Vein endothelial cell (primary cell): ENCODE measurements around the gene ARID5B. TPM values are rescaled to one million over a fixed set of nuclear protein-coding genes. Genes with fewer than 3 reads are reported as not detected.

ENCODE experiments used
- total RNA-seq: library from RNA; depleted of rRNA; stranded (reverse); fragments of >200 nt; gene quantifications from 2 replicates; pipeline ENCODE4 v1.2.3, GENCODE V29; 2012

Gene ARID5B, protein sequence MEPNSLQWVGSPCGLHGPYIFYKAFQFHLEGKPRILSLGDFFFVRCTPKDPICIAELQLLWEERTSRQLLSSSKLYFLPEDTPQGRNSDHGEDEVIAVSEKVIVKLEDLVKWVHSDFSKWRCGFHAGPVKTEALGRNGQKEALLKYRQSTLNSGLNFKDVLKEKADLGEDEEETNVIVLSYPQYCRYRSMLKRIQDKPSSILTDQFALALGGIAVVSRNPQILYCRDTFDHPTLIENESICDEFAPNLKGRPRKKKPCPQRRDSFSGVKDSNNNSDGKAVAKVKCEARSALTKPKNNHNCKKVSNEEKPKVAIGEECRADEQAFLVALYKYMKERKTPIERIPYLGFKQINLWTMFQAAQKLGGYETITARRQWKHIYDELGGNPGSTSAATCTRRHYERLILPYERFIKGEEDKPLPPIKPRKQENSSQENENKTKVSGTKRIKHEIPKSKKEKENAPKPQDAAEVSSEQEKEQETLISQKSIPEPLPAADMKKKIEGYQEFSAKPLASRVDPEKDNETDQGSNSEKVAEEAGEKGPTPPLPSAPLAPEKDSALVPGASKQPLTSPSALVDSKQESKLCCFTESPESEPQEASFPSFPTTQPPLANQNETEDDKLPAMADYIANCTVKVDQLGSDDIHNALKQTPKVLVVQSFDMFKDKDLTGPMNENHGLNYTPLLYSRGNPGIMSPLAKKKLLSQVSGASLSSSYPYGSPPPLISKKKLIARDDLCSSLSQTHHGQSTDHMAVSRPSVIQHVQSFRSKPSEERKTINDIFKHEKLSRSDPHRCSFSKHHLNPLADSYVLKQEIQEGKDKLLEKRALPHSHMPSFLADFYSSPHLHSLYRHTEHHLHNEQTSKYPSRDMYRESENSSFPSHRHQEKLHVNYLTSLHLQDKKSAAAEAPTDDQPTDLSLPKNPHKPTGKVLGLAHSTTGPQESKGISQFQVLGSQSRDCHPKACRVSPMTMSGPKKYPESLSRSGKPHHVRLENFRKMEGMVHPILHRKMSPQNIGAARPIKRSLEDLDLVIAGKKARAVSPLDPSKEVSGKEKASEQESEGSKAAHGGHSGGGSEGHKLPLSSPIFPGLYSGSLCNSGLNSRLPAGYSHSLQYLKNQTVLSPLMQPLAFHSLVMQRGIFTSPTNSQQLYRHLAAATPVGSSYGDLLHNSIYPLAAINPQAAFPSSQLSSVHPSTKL
- total RNA-seq, result 10.9 and 15.0 TPM in 2 replicates

DNA sequence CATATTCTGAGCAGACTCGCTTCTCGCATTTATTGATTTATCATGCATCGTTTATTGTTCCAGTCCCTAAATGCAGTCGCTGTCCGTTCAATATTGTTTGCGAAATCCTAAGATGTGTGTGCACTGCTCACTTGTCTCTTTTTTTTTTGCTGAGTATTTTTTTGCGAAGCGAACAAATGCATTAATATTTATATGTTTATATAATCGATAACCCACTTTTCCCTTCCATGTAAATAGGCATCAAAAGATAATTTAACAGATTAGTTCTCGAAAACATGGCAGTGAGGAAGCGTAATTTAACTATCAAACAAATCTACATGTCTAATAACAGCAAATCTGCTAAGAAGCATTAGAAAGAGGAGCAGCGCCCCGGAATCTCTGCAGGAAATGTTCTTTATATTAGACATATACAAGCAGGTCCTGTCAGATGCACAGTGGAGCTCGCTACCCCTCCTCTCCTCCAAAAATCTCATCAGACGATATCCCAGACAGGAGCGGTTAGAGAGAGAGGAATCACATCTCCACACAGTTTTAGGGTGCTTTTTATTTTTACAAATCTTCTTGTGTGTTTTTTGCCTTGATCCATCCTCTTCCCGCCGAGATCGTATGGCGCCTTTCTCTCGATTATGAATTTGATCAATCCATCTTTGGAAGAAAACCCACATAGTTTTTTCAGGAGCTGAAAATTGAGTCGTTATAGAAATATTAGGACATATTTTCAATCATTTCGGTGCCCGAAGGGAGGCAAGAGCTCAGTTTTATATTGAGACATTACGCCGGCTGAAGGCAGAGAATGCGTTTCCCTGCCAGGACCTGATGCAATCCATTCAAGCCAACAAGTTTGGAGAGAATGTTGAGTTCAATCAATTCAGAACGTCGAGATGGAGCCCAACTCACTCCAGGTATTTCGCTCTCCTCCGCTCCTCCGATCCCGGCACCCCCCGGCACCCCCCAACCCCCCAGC is at the start of gene ARID5B:
Gene ARID5B (plus strand): TSS at position 871 of the 964 bp plus-strand sequence. CDS start 11 bp downstream, at position 882.

Other genes starting within 250 kb of the ARID5B start
- gene CABCOCO1, start 238.8 kb upstream of the ARID5B start, total RNA-seq, result 0.76 and 1.6 TPM in 2 replicates